ENCODE data around the gene TCP11L2.
A peak's percentile ranks its signal among the peaks of the same experiment; 100 is the strongest.
"Not testable (repeated sequence)": the region's sequence is repeated elsewhere in the genome, so short reads cannot be mapped to it uniquely, and the experiment has no call there.

TCP11L2 gene

GRCh38 chr12:106284358-106285105 is 18.0 kb upstream of the TCP11L2 start:
- DNase-seq (ENCODE audit: low read depth in 3 of 3, low spot score in 1 of 3): no peak

- DNase-seq (ENCODE audit: low read depth in 3 of 3, low spot score in 1 of 3): no peak
These were observed 16.6 kb upstream of the TCP11L2 start for GRCh38 chr12:106285982-106286381.

GRCh38 chr12:106286576-106287162 is 15.9 kb upstream of the TCP11L2 start:
- not testable (repeated sequence) for DNase-seq (ENCODE audit: low read depth in 3 of 3, low spot score in 1 of 3)

GRCh38 chr12:106287364-106287763 is 15.2 kb upstream of the TCP11L2 start:
- no peak for DNase-seq (ENCODE audit: low read depth in 3 of 3, low spot score in 1 of 3)

- no peak for DNase-seq (ENCODE audit: low read depth in 3 of 3, low spot score in 1 of 3)
These were observed 14.4 kb upstream of the TCP11L2 start for GRCh38 chr12:106288101-106288493.

GRCh38 chr12:106288494-106289195 is 13.9 kb upstream of the TCP11L2 start:
- no peak for DNase-seq (ENCODE audit: low read depth in 3 of 3, low spot score in 1 of 3)

- DNase-seq (ENCODE audit: low read depth in 3 of 3, low spot score in 1 of 3): no peak
These were observed 13.3 kb upstream of the TCP11L2 start for GRCh38 chr12:106289196-106289681.

- DNase-seq (ENCODE audit: low read depth in 3 of 3, low spot score in 1 of 3): no peak
These were observed 11.9 kb upstream of the TCP11L2 start for GRCh38 chr12:106290666-106291065.

GRCh38 chr12:106291342-106291741 is 11.2 kb upstream of the TCP11L2 start:
- DNase-seq (ENCODE audit: low read depth in 3 of 3, low spot score in 1 of 3): no peak

GRCh38 chr12:106292339-106292738 is 10.2 kb upstream of the TCP11L2 start:
- DNase-seq (ENCODE audit: low read depth in 3 of 3, low spot score in 1 of 3): no peak

GRCh38 chr12:106296179-106296877 is 6.2 kb upstream of the TCP11L2 start:
- DNase-seq (ENCODE audit: low read depth in 3 of 3, low spot score in 1 of 3): no peak

GRCh38 chr12:106297075-106297474 is 5.5 kb upstream of the TCP11L2 start:
- DNase-seq (ENCODE audit: low read depth in 3 of 3, low spot score in 1 of 3): no peak

- DNase-seq (ENCODE audit: low read depth in 3 of 3, low spot score in 1 of 3): no peak
These were observed 4.9 kb upstream of the TCP11L2 start for GRCh38 chr12:106297681-106298080.

GRCh38 chr12:106299202-106299774 is 3.2 kb upstream of the TCP11L2 start:
- no peak for DNase-seq (ENCODE audit: low read depth in 3 of 3, low spot score in 1 of 3)

- DNase-seq (ENCODE audit: low read depth in 3 of 3, low spot score in 1 of 3): no peak
These were observed 1.8 kb upstream of the TCP11L2 start for GRCh38 chr12:106300761-106301160.

GRCh38 chr12:106301241-106301610 is 1.3 kb upstream of the TCP11L2 start:
- no peak for DNase-seq (ENCODE audit: low read depth in 3 of 3, low spot score in 1 of 3)

GRCh38 chr12:106301611-106302321 is 767 bp upstream of the TCP11L2 start:
- peak; percentile 22 to 54 (median 24) for DNase-seq (ENCODE audit: low read depth in 3 of 3, low spot score in 1 of 3)

GRCh38 chr12:106303202-106303820 is 778 bp downstream of the TCP11L2 start:
- DNase-seq (ENCODE audit: low read depth in 3 of 3, low spot score in 1 of 3): peak; percentile 59 to 88 (median 77)

GRCh38 chr12:106304001-106304421 is 1.5 kb downstream of the TCP11L2 start:
- no peak for DNase-seq (ENCODE audit: low read depth in 3 of 3, low spot score in 1 of 3)

GRCh38 chr12:106304797-106305196 is 2.3 kb downstream of the TCP11L2 start:
- no peak for DNase-seq (ENCODE audit: low read depth in 3 of 3, low spot score in 1 of 3)

All from stimulated activated CD4-positive, alpha-beta T cell treated with anti-CD3 and anti-CD28 coated beads, TNF-alpha, amount 100 ng/mL, for 1 hour (primary cell).